Mammary microvascular endothelial cell (primary cell): ENCODE results near the gene DDX17. TPM values are rescaled to one million over a fixed set of nuclear protein-coding genes. Genes with fewer than 3 reads are reported as not detected.

Experiments used
- total RNA-seq: library from RNA; depleted of rRNA; stranded (reverse); fragments of >200 nt; gene quantifications from 2 replicates; pipeline ENCODE4 v1.2.3, GENCODE V29; 2015

DDX17 gene
- 205 and 212 TPM in 2 replicates for total RNA-seq

GRCh38 chr22:38506118-38506962, at the start of gene DDX17:
TSS of gene DDX17 (minus strand) at chr22:38506311.

GRCh38 chr22:38467904-38468442, 38.1 kb downstream of the DDX17 start, which contains the start of gene KDELR3:
TSS of gene KDELR3 (plus strand) at chr22:38468096. CDS start at chr22:38468234, 138 bp downstream.

GRCh38 chr22:38455076-38455529, 51.0 kb downstream of the DDX17 start, which contains the start of gene KCNJ4:
TSS of gene KCNJ4 (minus strand) at chr22:38455199. CDS start at chr22:38428132, 27,067 bp downstream.

Other genes starting within 250 kb of the DDX17 start
- gene TMEM184B, start 233.3 kb downstream of the DDX17 start, total RNA-seq: 64.6 and 65.5 TPM in 2 replicates
- gene CSNK1E, start 188.9 kb downstream of the DDX17 start, total RNA-seq: 95.7 and 133 TPM in 2 replicates
- not detected in 2 replicates for gene KCNJ4, start 51.1 kb downstream of the DDX17 start, total RNA-seq
- gene KDELR3, start 38.2 kb downstream of the DDX17 start, total RNA-seq: 30.4 and 32.4 TPM in 2 replicates
- 0.53 and 1.9 TPM in 2 replicates for gene DMC1, start 63.9 kb upstream of the DDX17 start, total RNA-seq
- not detected in 2 replicates for gene FAM227A, start 150.1 kb upstream of the DDX17 start, total RNA-seq
- gene CBY1, start 150.3 kb upstream of the DDX17 start, total RNA-seq: 20.3 and 22.7 TPM in 2 replicates
- gene TOMM22, start 175.6 kb upstream of the DDX17 start, total RNA-seq: 83.6 and 96.4 TPM in 2 replicates
- gene JOSD1, start 194.6 kb upstream of the DDX17 start, total RNA-seq: 78.4 and 87.0 TPM in 2 replicates
- 27.6 and 28.2 TPM in 2 replicates for gene GTPBP1, start 199.6 kb upstream of the DDX17 start, total RNA-seq
- 69.0 and 82.1 TPM in 2 replicates for gene SUN2, start 249.7 kb upstream of the DDX17 start, total RNA-seq